NCI-H2171 treated with DMSO at 0.1 percent for 48 hours (cell line): ENCODE results near the gene PRSS36.
"Not testable (repeated sequence)": the region's sequence is repeated elsewhere in the genome, so short reads cannot be mapped to it uniquely, and the experiment has no call there.

ENCODE experiments used
- DNase-seq: peaks from one replicate; lab custom pipeline; 2025; lab: John Stamatoyannopoulos, UW

Gene PRSS36

DNA sequence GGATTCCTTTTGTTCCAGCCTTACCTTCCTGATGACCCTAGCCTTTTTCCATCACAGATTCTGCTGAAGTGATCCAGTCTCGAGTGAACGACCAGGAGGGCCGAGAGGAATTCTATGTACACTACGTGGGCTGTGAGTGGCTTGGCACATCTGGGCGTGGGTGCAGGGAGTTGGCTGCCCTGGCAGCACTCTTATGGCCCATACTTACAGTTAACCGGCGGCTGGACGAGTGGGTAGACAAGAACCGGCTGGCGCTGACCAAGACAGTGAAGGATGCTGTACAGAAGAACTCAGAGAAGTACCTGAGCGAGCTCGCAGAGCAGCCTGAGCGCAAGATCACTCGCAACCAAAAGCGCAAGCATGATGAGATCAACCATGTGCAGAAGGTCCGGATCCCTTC is 29.7 kb downstream of the PRSS36 start:
- DNase-seq: no peak

DNA sequence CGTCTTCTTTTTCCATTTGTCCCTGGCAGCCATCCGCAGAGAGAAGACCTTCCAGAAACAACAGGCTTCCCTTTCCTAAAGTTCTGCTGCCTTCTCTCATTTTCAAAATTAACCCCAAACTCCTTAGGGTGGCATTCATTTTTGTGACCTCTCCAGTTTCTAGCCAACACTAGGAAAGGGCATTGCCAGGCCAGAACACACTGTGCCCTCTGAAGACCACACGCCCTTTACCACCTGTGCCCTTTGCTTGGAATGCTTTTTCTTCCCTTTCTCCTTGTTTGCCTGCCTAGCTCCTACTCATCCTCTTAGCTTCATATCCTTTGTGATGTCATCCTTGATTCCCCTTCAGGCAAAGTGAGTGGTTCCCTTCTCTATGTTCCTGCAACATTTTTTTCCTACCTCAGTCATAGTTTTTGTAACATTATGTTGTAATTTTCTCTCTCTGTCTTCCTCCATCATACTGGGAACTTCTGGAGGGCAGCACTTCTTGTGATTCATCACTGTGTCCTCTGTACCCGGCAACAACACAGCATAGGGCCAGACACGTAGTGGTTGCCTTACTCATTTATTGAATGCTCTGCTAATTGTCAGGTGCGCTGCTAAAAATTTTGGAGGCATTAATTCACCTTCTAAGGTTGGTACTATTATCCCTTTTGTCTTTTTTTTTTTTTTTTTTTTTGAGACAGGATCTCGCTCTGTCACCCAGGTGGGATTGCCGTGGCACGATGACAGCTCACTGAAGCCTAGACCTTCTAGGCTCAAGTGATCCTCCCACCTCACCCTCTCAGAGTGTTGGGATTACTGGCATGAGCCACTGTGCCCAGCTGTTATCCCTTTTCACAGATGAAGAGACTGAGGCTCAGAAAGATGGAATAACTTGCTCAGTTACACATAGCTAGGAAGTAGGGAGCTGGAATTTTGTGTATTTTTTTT is 31.4 kb downstream of the PRSS36 start:
- no peak for DNase-seq

DNA sequence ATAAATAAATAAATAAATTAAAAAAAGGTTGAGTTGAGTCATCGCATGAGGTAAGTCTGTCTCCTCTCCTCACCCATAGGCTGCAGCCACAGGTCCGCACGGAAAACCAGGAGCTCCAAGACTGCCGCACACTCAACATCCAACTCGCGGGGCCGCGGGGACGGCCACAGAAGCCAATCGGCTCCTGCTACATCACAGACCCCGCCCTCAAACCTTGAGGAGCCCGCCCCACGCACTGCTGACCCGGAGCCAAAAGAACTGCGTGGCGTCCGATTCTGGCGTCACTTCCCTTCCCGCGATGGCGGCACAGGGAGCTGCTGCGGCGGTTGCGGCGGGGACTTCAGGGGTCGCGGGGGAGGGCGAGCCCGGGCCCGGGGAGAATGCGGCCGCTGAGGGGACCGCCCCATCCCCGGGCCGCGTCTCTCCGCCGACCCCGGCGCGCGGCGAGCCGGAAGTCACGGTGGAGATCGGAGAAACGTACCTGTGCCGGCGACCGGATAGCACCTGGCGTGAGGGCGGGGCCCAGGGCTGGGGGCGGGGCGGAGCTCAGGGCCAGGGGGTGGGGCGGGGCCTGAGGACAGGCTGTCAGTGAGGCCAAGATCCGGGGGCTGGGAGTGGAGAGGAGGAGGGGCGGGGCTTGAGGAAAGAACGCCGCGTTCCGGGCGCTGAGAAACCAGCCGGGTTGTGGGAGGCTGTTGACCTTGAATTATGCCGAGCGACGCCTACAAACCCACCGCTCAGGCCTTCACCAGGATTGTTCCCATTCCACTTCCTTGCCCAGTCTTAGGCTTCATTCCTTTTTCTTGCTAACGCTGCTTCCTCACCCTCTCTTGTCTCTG is 32.3 kb downstream of the PRSS36 start, which contains the start of gene KAT8:
Gene KAT8 (plus strand): TSS at position 281 of the 839 bp plus-strand sequence. CDS start 18 bp downstream, at position 299.
- peak; percentile 98 for DNase-seq

DNA sequence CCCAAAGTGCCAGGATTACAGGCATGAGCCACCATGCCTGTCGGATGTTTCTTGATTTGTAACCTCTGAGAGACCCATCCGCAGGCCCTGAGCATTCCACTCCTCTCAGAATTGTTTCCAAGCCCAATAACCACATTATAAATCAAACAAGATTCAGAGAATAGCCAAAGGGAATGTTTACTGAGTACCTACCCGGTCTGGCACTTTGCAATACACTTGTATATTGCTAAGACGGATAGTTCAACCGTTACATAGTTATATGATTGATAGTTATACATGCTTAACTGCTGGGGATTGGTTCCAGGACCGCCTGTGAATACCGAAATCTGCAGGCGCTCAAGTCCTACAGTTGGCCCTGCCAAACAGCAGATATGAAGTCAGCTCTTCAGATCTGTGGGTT is 35.4 kb downstream of the PRSS36 start:
- no peak for DNase-seq

DNA sequence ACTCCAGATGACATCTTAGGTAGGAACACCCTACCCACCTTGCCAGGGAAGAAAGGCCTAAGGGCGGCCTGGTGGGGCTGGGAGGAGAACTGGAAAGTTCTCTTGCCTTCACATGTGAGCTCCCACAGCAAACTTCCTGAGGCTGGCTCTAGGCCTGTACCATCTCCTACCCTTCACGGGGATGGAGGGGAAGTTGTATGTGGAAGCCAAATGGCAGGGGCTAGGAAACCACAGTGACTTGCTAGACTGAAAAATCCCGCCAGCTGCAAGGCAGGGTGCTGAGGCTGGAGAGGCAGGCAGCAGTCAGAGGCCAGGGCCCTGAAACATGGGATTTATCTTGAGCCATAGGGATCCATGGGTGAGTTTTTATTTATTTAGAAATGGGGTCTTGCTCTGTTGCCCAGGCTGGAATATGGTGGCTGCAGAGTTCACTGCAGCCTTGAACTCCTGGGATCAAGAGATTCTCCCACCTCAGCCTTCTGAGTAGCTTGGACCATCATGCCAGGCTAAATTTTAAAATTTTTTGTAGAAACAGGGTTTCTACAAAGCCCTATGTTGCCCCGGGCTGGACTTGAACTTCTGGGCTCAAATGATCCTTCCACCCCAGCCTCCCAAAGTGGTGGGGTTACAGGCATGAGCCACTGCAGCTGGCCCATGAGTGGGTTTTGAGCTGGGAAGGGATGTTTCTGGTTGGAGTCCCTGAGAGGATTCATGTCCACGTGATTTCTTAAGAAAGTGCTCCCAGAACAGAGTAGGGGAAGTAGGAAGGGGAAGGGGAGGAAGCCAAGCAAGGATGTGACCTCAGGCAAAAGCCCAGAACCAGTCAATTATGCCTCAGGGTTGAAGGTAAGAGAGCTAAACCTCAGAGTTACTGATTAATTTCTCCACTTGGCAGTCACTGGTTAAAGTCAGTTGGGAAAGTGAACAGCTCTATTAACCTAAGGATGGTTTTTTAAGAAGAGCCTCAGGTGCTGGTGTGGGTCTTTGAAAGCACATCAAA is 36.4 kb downstream of the PRSS36 start:
- DNase-seq: no peak

DNA sequence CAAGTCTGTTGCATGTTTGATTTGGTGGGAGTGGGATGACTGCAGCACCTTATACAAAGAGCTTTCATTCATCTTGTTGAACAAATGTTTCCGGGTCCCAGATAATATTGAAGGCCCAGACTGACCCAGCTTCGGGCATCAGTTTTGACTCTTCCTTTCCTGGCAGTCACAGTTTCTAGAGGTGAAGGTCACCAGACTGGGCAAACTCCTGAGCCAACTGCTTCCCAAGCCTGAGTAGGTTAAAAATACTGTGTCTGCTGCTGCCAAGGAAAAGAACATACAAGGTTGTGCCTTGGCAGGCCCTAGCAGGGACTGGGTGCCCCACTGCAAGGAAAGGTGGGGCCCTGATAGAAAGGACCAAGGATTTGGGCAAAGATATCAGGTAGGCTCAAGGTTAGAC is 37.2 kb downstream of the PRSS36 start:
- DNase-seq: no peak

DNA sequence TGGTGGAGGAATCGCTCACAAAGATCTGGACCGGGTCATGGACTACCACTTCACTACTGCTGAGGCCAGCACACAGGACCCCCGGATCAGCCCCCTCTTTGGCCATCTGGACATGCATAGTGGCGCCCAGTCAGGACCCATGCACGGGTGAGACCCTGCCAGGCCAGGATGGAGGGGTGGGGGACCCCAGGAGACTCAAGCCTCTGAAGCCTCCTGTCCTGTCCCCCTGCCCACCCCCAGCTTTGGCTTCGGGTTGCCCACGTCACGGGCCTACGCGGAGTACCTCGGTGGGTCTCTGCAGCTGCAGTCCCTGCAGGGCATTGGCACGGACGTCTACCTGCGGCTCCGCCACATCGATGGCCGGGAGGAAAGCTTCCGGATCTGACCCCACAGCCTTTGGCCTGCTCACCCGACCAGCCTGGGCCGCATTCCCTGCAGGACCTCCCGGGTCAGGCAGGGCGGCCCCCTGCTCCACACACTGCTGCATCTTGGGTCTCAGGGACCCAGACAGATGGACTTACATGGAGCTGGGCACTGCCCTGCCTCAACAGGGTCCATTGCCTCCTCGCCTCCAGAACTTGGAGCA is 37.9 kb downstream of the PRSS36 start:
- DNase-seq: no peak

DNA sequence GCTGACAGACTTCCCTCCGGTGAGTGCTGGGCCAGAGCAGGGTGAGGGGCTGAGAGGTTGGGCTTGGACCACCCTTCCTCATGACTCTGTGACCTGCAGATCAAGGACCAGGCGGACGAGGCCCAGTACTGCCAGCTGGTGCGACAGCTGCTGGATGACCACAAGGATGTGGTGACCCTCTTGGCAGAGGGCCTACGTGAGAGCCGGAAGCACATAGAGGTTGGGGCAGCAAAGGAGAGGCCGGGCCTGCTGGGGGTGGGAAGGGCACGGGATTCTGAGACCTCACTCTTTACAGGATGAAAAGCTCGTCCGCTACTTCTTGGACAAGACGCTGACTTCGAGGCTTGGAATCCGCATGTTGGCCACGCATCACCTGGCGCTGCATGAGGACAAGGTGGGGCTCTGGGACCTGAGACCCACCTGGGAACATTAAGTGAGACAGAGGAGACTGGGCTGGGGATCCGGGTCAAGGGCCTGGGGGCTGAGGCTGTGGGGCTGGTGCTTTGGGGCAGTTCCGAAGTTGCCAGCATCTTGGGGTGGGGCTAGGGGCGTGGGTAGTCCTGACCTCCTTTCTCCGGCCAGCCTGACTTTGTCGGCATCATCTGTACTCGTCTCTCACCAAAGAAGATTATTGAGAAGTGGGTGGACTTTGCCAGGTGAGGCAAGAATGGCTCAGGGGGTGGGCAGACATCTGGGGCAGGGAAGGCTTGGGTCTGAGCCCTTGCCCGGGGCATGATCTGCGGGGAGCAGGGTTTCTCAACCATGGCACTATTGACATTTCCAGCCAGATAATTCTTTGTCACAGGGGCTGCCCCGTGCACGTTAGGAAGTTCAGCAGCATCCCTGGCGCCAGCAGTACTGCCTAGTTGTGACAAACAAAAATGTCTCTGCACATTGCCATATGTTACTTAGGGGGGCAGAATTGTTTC is 39.5 kb downstream of the PRSS36 start:
- no peak for DNase-seq

DNA sequence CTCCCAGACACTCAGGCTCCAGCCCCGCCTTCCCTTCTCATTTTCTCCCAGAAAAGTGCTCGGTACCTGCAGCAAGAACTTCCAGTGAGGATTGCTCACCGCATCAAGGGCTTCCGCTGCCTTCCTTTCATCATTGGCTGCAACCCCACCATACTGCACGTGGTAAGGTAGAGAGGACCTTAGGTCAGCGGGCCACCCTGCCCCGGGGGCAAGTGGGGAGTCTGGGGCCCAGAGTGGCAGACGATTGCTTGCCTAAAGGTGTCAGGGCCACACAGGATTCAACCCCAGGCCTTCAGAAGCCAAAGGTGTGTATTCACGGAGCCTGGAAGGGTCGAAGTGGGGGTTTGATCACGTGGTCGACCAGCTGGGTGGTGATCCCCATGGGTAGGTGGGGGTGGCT is 40.2 kb downstream of the PRSS36 start:
- no peak for DNase-seq

DNA sequence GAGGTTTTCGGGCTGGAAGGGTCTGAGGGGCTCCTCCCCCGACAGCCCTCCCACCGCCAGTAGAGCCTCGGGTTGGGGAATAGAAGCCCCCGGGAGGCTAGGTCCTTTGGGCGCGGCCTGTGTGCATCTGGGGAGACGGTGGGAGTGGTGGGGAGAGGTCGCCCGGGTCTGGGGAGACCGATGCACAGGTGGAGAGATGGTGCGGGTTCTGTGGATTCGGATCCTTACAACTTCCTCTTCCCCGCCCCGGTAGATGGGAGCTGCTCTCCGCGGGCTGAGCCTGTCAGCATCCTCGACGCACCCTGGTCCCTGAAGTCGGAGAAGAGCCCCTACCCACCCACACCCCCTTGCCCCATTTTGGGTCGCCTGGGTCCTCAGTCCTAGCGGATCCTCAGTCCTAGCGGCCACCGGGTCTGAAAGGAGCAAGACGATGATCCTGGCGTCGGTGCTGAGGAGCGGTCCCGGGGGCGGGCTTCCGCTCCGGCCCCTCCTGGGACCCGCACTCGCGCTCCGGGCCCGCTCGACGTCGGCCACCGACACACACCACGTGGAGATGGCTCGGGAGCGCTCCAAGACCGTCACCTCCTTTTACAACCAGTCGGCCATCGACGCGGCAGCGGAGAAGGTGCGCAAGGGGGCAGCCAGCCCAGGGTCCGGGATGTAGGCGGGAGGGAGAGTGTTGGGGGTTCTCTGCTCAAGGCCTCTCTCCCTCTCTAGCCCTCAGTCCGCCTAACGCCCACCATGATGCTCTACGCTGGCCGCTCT is 40.9 kb downstream of the PRSS36 start:
- DNase-seq: no peak

DNA sequence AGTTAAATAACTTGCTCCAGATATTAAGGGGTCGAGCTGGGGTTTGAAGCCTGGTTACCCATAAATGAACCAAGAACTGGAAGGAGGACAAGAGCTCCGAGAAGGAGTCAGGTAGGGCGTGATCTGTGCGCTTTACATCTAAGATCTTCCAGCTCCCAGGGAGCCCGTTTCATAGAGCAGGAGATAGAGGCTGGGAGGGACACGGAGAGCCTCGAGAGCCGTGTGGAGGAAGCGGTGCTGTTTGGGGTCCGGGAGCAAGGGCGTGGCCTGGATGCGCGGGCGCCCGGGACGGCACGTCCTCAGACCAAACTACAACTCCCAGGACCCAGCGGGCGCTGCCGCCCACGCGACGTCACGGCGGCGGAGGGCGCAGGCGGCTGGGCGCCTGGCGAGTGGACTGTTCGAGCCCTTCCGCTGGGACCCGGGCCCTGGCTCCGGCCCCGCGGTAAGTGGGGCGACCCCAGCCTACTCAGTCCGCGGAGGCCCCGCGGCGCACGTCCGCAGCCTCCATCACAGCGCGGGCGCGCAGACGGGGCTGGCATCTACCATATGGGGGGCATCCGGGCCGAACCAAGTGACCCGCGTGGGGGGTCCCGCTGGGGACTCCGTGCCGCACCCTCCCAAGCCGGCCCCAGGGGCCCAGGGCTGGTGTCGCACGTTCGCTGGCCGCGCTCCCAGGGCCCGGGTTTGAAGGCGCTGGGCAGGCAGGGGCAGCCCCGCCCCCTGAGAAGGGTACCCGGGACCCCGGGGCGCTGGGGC is 41.7 kb downstream of the PRSS36 start, which contains the start of gene BCKDK:
Gene BCKDK (plus strand): TSS at position 352 of the 759 bp plus-strand sequence. CDS start 838 bp downstream, outside the sequence.
- DNase-seq: peak; percentile 71

DNA sequence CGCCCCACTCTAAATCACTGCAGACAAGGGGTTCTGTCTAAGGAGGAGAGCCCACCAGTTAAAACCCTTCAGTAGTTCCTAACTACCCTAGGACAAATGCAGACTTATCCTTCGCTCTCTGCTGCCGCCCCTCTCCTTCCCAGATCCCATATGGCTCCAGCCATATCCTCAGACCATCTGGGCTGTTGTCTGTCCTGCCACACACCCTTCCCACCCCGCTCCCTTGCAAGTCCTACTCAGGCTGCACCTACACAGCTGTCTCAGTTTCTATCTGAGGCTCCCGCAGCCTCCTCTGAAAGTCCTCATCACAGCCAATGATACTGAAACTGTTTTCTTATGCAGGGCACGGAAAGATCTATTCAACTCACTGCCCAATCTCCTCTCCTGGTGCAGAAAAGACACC is 42.4 kb downstream of the PRSS36 start:
- peak; percentile 21 for DNase-seq

DNA sequence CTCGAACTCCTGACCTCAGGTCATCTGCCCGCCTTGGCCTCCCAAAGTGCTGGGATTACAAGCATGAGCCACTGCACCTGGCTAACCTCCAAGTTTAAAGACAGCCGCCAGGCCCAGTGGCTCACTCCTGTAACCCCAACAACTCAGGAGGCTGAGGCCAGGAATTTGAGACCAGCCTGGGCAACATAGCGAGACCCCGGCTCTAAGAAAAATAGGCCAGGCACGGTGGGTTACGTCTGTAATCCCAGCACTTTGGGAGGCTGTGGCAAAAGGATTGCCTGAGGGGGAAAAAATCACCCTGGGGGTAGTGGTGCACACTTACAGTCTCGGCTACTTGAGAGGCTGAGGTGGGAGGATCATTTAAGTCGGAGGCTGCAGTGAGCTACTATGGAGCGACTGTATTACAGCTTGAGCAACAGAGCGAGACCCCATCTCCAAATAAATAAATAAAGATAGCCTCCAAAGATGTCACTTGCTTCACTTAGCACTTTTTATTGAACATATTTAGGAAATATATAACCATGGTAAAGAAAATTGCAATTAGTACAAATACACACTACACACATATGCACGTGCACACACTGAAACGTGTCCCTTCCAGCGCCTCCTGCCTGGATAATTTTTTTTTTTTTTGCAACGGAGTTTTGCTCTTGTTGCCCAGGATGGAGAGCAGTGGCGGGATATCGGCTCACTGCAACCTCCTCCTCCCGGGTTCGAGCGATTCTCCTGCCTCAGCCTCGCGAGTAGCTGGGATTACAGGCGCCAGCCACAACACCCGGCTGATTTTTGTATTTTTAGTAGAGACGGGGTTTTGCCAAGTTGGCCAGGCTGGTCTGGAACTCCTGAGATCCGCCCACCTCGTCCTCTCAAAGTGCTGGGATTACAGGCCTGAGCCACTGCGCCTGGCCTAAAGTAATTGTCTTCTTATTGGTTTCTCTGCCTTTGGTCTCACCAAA is 43.1 kb downstream of the PRSS36 start:
- no peak for DNase-seq

DNA sequence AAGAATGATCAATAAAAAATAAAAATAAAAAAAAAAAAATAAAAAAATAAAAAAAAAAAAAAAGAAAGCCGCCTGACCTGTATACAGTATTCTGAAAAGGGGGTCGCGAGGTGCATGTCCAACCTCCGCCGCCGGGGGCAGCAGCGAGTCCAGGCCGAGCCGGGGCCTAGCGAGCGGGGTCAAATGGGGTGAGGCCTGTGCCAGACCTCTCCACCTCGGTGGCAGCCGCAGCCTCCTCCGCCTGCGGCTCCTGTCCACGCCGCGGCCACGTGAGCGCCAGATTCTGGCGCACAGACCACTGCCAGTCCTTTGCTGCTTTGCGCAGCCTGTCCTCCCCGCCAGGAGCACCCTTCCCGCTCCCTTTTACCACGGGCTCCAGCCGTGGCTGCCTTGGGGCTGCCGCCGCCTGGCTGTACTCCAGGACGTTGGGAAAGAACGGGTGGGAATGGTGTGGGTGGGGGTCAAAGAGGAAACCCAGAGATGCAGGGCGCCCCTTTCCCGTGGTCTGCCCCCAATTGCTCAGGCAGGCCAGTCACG is 44.1 kb downstream of the PRSS36 start:
- DNase-seq: peak; percentile 32

DNA sequence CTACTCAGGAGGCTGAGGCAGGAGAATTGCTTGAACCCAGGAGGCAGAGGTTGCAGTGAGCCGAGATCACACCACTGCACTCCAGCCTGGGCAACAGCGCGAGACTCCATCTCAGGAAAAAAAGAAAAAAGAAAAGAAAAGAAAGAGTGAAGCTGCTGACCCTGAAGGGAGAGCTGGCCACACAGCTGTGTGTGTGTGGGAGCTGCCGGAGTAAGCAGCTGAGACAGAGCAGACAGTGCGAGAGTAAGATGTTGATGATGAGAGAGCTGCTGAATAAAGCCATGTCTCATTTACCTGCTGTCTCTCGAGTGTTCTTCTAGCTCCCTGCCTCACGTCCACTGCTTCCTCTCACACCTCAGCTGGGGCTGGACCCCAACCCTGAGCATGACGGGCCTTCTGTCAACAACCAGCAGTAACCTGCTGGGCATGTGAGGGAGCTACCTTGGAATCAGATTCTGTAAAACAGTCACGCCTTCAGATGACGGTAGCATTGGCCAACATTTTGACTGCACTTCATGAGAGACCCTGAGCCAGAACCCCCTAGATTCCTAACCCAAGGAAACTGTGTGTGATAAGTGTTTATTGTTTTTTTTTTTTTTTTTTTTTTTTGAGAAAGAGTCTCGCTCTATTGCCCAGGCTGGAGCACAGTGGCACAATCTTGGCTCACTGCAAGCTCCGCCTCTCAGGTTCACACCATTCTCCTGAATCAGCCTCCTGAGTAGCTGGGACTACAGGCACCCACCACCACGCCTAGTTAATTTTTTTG is 48.8 kb downstream of the PRSS36 start:
- DNase-seq: not testable (repeated sequence)
